ENCODE data around the gene RDH16. TPM values are rescaled to one million over a fixed set of nuclear protein-coding genes. Genes with fewer than 3 reads are reported as not detected.
"Not testable (repeated sequence)": the region's sequence is repeated elsewhere in the genome, so short reads cannot be mapped to it uniquely, and the experiment has no call there.

RDH16 gene
- total RNA-seq, 1 donor from 2014 or later = 162 TPM

- ATAC-seq = no peak
- no peak for DNase-seq (ENCODE audit: low spot score)
Observed at GRCh38 chr12:56989861-56990610, 32.6 kb upstream of the RDH16 start.

GRCh38 chr12:56988207-56988739, 30.9 kb upstream of the RDH16 start:
- peak; percentile 4 for ATAC-seq
- no peak for DNase-seq (ENCODE audit: low spot score)

- peak; percentile 87 for ATAC-seq
- DNase-seq (ENCODE audit: low spot score) = peak; percentile 86
Observed at GRCh38 chr12:56987551-56988053, 30.2 kb upstream of the RDH16 start.

- DNase-seq (ENCODE audit: low spot score) (no peak), ATAC-seq (no peak)
Observed at GRCh38 chr12:56987011-56987410, 29.6 kb upstream of the RDH16 start.

GRCh38 chr12:56985714-56986113, 28.3 kb upstream of the RDH16 start:
- not testable (repeated sequence) for DNase-seq (ENCODE audit: low spot score); ATAC-seq

GRCh38 chr12:56983386-56983785, 26.0 kb upstream of the RDH16 start:
- DNase-seq (ENCODE audit: low spot score) (no peak), ATAC-seq (no peak)

- not testable (repeated sequence) for ATAC-seq; DNase-seq (ENCODE audit: low spot score)
Observed at GRCh38 chr12:56982578-56983236, 25.3 kb upstream of the RDH16 start.

- no peak for ATAC-seq
- no peak for DNase-seq (ENCODE audit: low spot score)
Observed at GRCh38 chr12:56980941-56981530, 23.6 kb upstream of the RDH16 start.

GRCh38 chr12:56980268-56980667, 22.9 kb upstream of the RDH16 start:
- ATAC-seq (no peak), DNase-seq (ENCODE audit: low spot score) (no peak)

GRCh38 chr12:56979628-56980027, 22.2 kb upstream of the RDH16 start:
- DNase-seq (ENCODE audit: low spot score) (no peak), ATAC-seq (no peak)

- ATAC-seq (peak; percentile 98), DNase-seq (ENCODE audit: low spot score) (peak; percentile 87)
Observed at GRCh38 chr12:56978397-56979138, 21.2 kb upstream of the RDH16 start.

GRCh38 chr12:56977361-56977760, 20.0 kb upstream of the RDH16 start:
- not testable (repeated sequence) for DNase-seq (ENCODE audit: low spot score); ATAC-seq

GRCh38 chr12:56974224-56974623, 16.8 kb upstream of the RDH16 start:
- not testable (repeated sequence) for ATAC-seq

GRCh38 chr12:56968910-56969309, 11.5 kb upstream of the RDH16 start:
- not testable (repeated sequence) for DNase-seq (ENCODE audit: low spot score)

More at GRCh38 chr12:56974224-56974623, 16.8 kb upstream of the RDH16 start:
- DNase-seq (ENCODE audit: low spot score) = not testable (repeated sequence)

GRCh38 chr12:56965997-56966642, 8.7 kb upstream of the RDH16 start:
- ATAC-seq = not testable (repeated sequence)

More at GRCh38 chr12:56968910-56969309, 11.5 kb upstream of the RDH16 start:
- ATAC-seq = not testable (repeated sequence)

GRCh38 chr12:56965124-56965523, 7.7 kb upstream of the RDH16 start:
- not testable (repeated sequence) for DNase-seq (ENCODE audit: low spot score); ATAC-seq

More at GRCh38 chr12:56965997-56966642, 8.7 kb upstream of the RDH16 start:
- not testable (repeated sequence) for DNase-seq (ENCODE audit: low spot score)

- not testable (repeated sequence) for DNase-seq (ENCODE audit: low spot score); ATAC-seq
Observed at GRCh38 chr12:56963557-56963956, 6.1 kb upstream of the RDH16 start.

- ATAC-seq; DNase-seq (ENCODE audit: low spot score): not testable (repeated sequence)
Observed at GRCh38 chr12:56962247-56962646, 4.8 kb upstream of the RDH16 start.

GRCh38 chr12:56958422-56958821, 1.0 kb upstream of the RDH16 start:
- ATAC-seq (no peak), DNase-seq (ENCODE audit: low spot score) (no peak)
